GM18498 (cell line): ENCODE data around the gene POU2AF1.
"Not testable (repeated sequence)": the region's sequence is repeated elsewhere in the genome, so short reads cannot be mapped to it uniquely, and the experiment has no call there.

Source experiments
- ATAC-seq: cut with Tn5 transposase; IDR thresholded peaks from one replicate; pipeline ENCODE4 v1.9.1; 2021; ENCODE audit warnings: mild to moderate bottlenecking, moderate library complexity; ENCODE audit not compliant: unreplicated experiment

Gene POU2AF1

DNA sequence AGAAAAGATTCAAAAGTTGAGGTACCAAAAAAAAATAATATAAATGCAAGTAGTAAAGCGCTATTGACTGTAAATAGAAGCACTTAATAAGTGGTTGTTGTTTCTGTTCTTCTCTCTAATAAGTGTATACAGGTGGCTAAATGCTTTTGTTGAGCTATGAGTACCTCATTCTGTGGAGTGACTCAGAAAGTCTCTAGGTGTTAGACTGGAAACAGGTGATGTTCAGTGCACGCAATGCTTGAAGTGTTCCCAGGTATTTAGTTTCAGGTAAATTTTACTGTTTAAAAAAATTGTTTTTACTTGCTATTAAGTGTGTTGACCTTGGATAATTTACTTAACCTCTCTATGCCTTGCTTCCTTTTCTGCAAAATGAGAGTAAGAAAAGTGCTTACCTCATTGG lies 56.5 kb downstream of the POU2AF1 start:
- no peak for ATAC-seq

DNA sequence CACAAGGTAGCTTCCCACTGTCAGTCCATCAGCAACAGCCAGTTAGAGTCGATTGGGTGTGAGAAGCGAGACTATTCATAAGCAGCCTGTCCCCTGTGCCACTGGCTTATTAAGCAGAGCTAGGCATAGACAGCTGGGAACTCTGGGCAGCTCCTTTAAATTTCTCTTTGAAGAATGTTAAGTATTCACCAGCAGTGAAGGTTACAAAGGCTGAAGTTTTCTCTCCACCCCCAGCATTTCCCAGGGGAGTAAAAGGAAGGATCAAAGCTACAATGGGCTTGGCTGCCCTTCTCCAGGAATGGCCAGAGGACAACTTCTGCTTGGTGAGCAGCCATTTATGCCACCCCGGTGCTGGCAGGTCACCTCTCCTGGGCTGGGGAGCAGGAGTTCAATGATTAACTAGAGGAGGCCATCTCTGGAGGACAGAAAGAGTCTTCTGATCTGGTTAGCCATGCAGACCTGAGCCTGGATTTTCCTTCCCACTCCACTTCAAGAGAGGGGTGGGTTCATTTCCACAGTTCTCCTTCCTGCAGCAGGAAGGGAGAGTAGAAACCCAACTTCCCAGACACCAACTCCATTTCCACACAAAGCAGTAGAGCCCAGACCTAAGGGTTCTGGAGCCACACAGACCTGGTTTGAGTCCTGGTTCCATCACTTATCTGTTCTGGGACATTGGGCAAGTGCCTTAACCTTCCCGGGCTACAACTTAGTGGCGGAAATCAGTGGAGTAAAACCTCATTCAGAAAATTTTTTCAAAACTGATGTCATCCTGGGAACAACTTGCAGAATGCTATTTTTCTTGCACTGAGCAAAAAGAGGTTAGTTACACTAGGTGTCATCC lies 58.1 kb downstream of the POU2AF1 start:
- ATAC-seq: no peak

DNA sequence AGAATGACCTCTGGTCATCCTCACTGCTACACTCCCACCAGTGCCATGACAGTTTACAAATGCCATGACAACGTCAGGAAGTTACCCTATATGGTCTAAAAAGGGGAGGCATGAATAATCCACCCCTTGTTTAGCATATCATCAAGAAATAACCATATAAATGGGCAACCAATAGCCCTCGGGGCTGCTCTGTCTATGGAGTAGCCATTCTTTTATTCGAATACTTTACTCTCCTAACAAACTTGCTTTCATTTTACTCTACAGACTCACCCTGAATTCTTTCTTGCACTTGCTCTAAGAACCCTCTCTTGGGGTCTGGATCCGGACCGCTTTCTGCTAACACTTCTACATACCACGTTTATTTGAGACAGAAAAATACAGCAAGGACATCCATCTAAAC lies 58.9 kb downstream of the POU2AF1 start:
- not testable (repeated sequence) for ATAC-seq

DNA sequence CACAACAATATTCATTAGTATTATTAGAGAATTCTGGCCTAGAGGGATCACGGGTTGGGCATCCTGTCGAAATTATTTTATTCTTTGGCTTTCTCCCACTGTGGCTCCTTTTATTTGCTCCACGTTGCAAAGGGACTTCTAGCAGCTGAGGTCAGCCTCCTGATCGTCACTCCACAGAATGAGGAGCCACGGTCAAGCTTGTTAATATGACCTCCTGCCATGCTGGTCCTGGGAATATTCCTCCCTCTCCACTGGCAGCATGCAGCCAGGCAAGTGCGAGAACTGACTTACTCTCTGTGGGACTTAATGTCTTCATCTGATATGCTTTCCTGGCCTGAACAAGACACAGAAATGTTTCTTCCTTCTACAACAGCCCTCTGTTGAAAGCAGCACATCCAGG lies 59.8 kb downstream of the POU2AF1 start:
- no peak for ATAC-seq

DNA sequence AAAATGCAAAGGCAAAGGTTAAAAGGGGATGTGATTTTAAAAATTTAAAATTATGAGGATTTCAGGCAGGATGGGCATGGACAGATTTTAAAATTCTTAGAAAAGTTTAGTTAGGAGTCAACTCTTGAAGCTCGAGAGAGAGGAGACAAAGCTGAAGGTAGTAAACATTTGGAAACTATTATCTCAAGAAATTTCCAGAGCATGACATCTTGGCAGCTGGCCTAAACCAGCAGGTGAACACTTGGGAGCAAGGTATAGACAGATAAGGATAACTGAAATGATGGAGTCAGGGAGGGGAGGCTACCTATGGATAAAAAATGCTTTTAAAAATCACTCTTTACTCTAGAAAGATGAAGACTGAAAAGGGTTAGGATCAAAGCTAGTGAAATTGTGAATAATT lies 67.0 kb downstream of the POU2AF1 start:
- ATAC-seq: no peak

DNA sequence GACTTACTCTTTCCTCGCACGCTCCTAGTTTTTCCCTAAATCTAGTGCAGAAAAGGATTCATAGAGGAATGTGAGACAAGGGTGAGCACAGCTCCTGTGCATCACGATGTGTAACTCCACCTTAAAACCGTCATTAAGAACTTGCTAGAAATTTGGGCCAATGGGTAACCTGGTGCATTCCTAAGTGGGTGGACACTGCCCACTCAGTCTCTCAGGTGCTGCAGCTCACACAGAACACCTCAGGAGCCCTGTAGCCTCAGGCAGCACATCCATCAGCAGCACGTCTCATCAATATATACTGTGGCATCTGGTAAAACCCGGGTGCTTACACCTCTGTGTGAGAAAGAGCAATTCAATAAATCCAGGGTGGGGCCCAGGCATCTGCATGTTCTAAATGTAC lies 68.4 kb downstream of the POU2AF1 start:
- ATAC-seq: no peak

DNA sequence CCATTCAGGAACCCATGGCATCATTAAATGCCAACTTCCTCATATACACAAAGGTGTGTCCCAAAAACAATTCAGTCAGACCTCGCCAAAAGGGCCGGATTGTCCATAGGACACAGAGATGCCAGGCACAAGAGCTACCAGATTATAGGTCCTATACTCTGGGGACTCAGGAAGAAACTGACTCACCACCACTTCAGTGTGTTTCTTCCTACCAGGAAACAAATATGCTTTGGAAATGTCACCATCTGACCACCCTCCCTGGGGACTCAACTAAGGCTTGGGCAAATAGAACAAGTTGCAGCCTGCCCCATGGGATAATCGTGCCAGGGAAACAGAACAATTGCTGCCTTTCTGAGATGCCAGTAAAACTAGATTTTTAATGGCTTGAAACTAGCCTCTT lies 69.0 kb downstream of the POU2AF1 start:
- ATAC-seq: no peak

DNA sequence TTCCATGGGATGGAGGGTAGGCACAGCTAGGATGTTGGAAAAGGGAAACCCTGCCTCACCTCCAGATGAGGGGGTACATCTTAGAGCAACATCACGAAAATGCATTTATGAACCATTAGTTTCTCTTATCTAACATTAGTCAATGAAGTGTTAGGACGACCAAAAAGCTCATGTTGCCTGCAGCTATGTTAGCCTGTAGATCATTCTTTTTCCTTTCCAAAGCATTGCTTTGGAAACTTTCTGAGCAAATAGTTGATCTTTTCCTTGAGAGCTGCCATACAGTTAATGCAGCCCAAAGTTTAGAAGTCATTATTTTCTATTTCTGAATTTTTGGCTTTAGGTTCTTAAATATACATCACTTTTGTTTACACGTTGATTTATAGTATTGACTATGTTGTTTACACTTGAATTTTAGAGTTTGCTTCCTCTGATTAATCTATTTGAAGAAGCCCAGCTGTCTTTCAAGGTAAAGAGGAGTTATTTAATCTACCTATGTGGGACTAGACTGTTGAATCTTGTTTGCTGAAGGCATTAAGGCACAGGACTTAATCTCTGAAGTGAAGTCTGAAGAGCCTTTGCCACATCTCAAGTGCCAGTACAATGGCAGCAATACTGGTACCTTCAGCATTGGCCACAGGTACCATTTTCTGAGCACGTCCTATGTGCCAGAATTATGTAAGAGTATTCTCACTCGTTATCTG lies 69.7 kb downstream of the POU2AF1 start:
- ATAC-seq: no peak

DNA sequence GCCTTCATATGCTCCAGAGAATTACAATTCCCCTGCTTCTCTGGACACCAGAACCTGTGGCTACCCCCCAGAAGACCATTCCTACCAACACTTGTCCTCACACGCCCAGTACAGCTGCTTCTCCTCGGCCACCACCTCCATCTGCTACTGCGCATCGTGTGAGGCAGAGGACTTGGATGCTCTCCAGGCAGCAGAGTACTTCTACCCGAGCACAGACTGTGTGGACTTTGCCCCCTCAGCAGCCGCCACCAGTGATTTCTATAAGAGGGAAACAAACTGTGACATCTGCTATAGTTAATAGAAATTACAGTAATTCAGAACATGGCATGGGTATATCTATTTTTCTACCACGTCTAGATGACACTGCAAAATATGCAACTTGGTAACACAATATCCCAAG lies 70.9 kb downstream of the POU2AF1 start:
- no peak for ATAC-seq

DNA sequence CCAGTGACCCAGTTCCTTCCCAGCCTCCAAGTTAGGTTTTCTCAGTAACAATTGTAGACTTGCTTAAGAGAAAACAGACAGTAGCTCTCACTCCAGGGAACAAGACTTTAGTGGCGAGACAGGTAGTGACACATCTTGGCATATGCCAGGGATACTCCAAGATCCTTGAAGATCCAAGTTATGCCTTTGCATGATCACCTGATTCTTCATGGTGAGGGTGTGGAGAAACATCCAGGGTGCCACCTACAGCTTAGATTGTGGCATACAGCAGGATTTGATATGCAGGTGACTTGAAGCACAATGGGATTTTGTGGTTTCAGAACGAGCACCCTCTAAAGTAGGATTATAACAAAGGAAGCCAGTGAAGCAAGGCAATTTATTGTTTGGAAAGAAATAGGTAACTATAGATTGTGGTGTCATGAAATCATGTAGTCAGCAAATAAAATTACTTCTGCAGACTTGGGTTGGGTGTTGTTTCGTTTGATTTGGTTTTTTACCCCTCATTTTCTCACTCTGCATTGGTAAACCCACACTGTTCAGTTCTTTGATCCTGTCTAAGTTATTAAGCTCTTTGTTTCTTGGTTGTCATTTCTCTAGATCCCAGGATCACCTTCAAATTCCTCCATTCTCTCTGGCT lies 71.5 kb downstream of the POU2AF1 start:
- no peak for ATAC-seq

DNA sequence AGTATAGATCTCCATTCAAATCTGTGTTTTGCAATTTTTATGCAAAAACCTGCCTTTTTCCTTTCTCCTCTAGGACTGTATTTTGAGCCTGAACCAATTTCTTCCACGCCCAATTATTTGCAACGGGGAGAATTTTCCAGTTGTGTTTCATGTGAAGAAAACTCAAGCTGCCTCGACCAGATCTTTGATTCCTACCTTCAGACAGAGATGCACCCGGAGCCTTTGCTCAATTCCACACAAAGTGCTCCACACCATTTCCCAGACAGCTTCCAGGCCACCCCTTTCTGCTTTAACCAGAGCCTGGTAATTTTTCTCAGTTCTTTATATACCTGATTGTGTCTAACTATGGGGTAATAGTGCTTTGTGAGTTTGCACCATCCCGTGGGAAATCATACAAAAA lies 72.8 kb downstream of the POU2AF1 start:
- ATAC-seq: no peak

DNA sequence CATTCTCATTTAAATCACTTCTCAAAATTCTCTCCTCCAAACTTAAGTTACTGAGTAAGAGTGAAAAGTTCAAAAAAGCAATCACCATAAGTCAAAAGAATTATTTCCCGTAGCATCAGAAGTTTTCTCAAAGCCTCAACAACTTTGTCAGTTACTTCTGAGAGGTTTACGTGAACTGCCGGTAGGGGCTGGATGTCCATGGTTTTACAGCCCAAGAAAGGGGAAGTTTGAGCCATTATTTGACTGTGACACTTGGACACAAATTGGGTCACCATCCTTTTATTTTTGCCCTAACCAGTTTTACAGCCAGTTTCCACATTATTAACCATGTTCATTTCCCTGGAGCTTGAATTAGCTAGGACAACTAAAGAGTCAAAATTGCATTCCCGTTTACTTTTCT lies 73.2 kb downstream of the POU2AF1 start:
- ATAC-seq: no peak

DNA sequence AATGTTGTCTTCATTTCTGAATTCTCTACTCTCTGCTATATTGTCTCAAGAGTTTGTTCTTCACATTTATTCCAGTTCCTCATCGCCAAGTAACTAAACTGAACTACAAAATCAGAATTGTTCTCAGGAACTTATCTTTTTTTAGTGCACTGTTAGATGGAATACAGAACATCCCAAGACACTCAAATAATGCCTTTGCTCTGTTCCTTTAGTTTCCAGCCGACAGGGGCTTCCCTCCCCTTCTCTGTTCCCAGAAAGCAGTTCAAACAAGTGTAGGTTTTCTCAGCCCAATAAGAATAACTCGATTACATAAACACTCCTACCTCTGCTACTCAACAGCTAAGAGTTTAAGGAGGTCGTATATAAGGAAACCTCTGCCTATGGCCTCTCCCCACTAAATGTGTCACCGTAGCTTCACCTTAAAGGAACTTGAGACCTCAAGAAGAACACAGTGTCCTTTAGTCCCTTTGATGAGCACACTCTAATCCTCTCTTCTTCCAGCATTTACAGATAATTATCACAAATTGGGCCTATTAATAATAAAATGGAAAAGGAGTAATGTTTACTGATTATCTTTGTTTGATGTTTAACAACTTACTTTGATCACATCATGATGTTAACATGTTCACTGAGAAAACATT lies 73.8 kb downstream of the POU2AF1 start:
- no peak for ATAC-seq

DNA sequence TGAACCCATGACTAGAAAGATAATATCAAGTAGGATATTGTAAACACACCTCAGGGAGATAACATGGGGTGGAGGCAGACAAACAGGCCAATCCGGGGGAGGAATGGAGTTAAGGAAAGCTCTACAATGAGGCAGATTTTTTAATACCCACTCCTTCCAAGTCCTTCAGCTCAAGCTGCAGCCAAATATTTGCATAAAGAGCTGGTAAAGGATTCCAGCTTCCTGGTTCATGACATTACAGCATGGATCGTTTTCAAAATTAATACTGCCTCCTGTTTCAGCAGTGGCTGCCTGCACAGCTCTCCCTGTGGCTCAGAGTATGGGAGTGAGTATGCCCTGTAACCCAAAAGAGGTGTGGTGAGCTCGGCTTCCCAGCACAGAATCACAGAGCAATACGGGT lies 75.6 kb downstream of the POU2AF1 start:
- no peak for ATAC-seq

DNA sequence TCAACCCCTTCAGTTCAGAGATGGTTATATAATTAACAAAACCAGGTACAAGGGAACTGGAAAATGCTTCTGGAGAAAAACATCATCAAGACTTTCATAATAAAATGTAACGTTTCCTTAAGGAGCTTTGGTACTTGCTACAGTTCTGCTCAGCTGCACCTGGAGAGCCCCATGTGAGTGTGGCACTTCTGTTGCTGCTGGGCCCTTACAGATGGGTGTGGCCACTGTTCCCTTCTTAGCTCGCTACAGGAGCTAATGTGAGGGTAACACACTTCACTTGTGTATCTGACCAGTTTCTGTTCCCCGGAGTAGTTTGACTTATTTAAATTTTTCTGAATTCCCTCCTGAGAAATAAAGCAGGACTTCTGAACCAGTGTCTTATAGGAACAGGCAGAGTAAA lies 76.8 kb downstream of the POU2AF1 start:
- no peak for ATAC-seq
